HG03460 (cell line): ENCODE results near the gene DOCK3.
"Not testable (repeated sequence)": the region's sequence is repeated elsewhere in the genome, so short reads cannot be mapped to it uniquely, and the experiment has no call there.

Experiments used
- ATAC-seq: cut with Tn5 transposase; IDR thresholded peaks from one replicate; pipeline ENCODE4 v1.9.1; 2021; ENCODE audit not compliant: unreplicated experiment

Gene DOCK3

GRCh38 chr3:51092141-51092540 lies 417.4 kb downstream of the DOCK3 start:
- not testable (repeated sequence) for ATAC-seq

- ATAC-seq, result not testable (repeated sequence)
Observed at GRCh38 chr3:51094838-51095237, 420.1 kb downstream of the DOCK3 start.

DNA sequence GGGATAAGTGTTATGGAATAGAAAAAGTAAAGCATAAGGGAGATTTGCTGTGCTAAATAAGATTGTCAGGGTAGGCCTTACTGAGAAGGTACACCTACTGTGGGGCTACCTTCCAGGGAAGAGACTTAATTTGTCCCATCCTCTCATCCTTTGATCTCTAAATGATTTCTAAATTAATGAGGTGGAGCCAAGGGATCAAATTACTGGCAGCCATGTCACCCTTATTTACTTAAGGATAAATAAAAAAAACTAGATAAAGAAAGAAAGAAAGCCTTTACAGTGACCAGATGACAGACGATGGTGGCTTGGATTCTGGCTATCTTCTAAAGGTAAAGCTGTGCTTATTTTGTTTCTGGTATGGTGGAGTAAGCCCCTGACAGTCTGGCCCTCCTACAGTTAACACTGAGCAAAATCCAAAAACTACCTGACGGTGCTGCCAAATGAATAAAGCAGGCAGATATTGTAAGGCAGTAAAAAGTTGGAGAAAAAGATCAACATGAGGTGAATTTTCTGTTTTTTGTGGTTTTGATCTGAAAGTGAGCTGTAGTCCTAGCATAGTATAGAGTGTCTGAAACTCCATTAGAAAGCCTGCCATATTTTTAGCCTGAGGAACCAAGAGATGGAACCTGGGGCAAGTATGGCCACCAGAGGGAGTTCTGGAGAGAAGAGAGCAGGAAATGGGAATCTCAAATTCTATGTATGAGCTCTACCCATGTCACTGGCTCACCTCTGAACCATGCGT lies 425.2 kb downstream of the DOCK3 start:
- ATAC-seq, result no peak

- ATAC-seq, result no peak
Observed at GRCh38 chr3:51100536-51100851, 425.8 kb downstream of the DOCK3 start.

GRCh38 chr3:51102396-51102795 lies 427.7 kb downstream of the DOCK3 start:
- no peak for ATAC-seq

- no peak for ATAC-seq
Observed at GRCh38 chr3:51106242-51106876, 431.6 kb downstream of the DOCK3 start.

DNA sequence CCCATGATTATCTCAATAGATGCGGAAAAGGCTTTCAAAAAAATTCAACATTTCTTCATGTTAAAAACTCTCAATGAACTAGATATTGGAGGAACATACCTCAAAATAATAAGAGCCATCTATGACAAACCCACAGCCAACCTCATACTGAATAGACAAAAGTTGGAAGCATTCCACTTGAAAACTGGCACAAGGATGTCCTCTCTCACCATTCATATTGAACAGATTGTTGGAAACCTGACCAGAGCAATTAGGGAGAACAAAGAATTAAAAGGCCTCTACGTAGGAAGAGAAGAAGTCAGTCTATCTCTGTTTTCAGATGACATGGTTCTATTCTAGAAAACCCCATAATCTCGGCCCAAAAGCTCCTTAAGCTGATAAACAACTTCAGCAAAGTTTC lies 435.9 kb downstream of the DOCK3 start:
- no peak for ATAC-seq

- ATAC-seq, result no peak
Observed at GRCh38 chr3:51122944-51123343, 448.2 kb downstream of the DOCK3 start.

DNA sequence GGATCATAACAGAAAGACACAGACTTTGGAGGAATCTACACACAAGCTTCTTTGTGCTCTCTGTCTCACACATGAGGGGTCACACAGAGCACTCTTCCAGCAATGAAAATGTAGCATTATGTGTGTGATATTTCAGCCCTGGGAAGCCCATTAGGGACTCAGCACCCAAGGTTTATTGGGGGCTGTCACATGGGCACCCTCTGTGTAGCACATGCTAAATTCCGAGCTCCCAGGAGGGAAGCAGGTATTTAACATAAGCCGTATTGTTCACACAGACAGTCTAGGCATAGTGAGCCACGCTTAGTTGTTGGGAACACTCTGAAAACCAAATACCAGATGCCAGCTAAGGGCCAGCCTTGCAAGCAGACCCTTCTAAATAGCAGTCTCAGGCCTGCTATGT lies 448.8 kb downstream of the DOCK3 start:
- ATAC-seq, result no peak

- ATAC-seq, result not testable (repeated sequence)
Observed at GRCh38 chr3:51131607-51132006, 456.9 kb downstream of the DOCK3 start.

DNA sequence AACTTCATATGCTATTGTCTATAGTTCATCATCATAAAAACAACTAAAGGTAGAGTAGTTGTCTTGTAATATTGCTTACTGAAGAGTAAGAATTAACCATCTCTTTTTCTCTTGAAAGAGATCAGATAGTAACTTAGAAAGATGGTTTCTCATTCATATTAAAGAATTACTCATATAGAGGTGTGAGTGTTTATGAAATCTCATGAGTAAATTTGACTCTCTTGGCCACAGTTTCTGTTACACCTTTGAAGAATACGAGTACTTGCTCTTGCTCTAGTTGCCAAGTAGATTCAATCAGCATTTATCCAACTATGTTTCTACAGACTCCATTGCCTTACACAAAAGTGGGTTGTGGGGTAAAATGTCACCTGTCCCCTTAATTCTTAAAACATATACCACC lies 463.0 kb downstream of the DOCK3 start:
- ATAC-seq, result no peak

DNA sequence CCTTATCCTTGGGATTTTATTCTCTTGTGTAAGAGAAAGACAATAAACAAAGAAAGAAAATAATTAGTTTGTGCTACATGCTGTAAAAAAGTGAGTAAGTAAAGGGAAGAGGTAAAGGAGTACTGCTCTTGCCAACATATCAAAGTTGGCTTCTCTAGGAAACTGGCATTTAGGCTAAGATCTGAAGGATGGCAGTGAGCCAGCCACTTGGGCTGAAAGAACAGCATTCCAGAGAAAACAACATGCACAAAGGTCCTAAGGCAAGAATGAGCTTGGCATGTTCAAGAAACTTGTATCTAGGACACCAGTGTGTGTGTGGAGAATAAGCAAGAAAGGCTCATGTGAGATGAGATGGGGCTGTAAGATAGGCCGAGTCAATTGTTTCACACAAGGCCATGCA lies 464.9 kb downstream of the DOCK3 start:
- no peak for ATAC-seq

DNA sequence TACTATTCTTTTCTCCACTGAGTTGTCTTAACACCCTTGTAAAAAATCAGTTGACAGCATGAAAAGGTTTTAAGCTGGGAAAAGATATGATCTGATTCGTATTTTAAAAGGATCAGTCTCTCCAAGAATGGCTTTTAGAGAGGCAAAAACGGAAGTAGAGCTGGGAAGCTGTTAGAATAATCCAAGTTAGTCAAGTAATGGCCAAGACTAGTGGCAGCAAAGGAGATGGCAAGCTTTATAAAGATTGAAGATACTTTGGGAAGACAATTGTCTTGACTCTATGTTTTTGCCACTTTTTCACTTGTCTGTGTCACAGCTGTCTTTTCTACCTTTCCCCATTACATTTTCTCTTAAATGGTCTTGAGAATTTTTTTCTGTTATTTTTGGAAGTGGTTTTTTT lies 466.8 kb downstream of the DOCK3 start:
- ATAC-seq, result no peak

DNA sequence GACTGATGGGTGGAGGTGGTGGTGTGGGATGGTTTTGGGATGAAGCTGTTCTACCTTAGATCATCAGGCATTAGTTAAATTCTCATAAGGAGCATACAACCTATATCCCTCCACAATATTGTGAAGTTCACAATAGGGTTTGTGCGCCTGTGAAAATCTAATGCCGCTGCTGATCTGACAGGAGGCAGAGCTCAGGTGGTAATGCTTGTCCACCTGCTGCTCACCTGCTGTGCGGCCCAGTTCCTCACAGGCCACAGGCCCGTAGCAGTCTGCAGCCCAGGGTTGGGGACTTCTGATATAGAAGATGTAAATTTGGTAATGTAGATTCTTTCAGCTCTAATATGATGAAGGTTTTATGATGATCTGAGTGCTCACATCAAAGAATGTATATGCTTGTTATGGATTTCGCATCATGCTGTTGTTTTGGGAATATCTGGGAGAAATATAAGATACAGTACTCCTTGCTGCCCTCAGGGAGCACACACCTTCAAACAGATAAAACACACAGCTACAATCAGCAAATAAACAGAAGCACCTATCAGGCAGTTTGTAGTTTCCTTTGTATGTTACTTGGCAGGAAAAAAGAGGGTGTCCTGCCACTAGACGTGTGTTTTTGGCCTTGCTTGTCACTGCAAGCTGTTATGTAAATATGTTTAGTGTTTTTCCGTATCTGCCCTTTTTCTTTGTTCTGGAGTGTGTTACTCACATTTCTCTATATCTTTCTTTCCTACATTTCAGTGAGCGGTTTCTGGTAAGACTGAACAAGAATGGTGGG lies 471.3 kb downstream of the DOCK3 start:
- ATAC-seq, result no peak

DNA sequence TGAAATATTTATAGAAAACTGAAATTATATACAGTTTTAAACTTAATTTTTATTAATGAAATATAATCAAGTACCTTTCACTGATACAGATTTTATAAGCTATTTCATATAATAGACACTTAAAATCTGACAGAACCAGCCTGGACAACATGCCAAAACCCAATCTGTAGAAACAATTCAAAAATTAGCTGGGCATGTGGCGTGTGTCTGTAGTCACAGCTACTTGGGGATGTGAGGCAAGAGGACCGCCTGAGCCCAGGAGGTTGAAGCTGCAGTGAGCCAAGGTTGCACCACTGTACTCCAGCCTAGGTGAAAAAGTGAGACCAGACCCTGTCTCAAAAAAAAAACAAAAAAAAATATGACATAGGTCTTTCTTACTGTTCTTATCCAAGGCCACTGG lies 472.1 kb downstream of the DOCK3 start:
- no peak for ATAC-seq

DNA sequence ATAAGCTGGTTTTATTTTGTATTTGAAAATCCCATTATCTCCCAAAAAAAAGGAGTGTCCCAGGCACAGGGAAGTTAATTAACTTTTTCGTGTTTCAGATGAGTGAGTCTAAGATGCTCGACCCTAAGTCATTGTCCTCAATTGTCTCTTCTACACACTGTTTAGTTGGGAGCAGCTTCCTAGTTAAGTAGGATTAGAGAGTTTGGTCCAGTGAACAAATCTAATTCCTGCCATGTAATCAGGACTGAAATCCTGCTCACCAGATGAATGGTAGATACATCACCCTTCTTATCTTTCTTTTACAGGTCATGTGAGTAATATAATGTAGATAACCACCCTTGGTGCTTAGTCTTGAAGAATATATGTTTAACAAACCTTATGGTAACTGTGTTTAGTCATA lies 481.4 kb downstream of the DOCK3 start:
- ATAC-seq, result no peak

GRCh38 chr3:51163051-51163450 lies 488.3 kb downstream of the DOCK3 start:
- ATAC-seq, result no peak

GRCh38 chr3:51173518-51174271 lies 499.0 kb downstream of the DOCK3 start:
- ATAC-seq, result no peak

DNA sequence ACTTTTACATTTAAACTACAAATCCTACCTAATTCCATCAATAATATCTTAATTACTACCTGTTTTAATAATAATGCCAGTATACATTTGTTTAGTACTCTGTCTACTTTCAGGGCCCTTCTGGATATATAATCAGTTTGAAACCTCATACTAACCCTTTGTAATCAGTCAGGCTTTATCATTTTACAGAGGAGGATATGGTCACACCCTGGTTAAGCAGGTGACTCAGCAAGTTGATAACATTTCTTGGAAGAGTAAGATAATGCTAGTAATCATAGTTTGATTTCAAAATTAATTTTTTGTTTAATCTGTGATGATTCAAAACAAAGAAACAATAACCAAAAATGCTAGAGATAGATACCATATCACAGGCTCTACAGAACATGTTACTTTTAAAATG lies 502.2 kb downstream of the DOCK3 start:
- ATAC-seq, result no peak

GRCh38 chr3:51186446-51186845 lies 511.7 kb downstream of the DOCK3 start:
- not testable (repeated sequence) for ATAC-seq

DNA sequence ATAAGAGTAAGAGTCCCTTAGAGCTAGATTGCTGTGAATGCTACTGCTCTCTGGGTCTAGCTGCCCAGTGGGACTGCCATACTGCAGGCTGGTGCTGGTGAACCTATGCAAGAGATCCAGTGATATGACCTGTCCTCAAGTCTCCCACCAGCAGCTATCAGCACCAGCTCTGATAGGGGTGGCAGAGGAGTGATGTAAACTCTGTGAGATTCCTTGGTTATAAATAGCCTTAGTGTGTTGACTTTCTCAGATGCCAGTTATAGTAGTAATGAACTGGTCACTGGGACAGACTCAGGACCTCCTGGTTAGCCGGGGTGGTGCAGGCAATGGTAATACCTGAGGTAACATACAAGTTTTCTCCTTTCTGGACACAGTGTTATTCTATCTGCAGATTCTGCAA lies 515.5 kb downstream of the DOCK3 start:
- ATAC-seq, result no peak
